Mucosa of descending colon (tissue), 3 donors: ENCODE results near the gene AKAP13. TPM values are rescaled to one million over a fixed set of nuclear protein-coding genes. Genes with fewer than 3 reads are reported as not detected.

Experiments
- ATAC-seq: fragments of 200-7000 bp; cut with Tn5 transposase; one replicate; pipeline ENCODE4 v1.9.1; 2020; ENCODE audit warnings: mild to moderate bottlenecking, moderate library complexity
- DNase-seq, 3 donors: peaks; one replicate each; pipeline ENCODE4 v3.0.0-alpha.2; 2020
- H3K36me3 ChIP-seq: fragments of 200-600 bp; one replicate; pipeline ENCODE4 v1.8.0; 2021; ENCODE audit warnings: low read depth, mild to moderate bottlenecking
- H3K4me1 ChIP-seq: fragments of 200-600 bp; one replicate; pipeline ENCODE4 v1.8.0; 2021; ENCODE audit warnings: low read depth, mild to moderate bottlenecking
- H3K4me3 ChIP-seq: fragments of 200-600 bp; one replicate; pipeline ENCODE4 v1.8.0; 2021; ENCODE audit warnings: mild to moderate bottlenecking
- H3K9me3 ChIP-seq: fragments of 200-600 bp; one replicate; pipeline ENCODE4 v1.8.0; 2021; ENCODE audit warnings: mild to moderate bottlenecking
- intact Hi-C, 2 donors: fragments of 100-400 bp; cut with DNase I in 1 of 2; cut with micrococcal nuclease in 1 of 2; formaldehyde crosslinking; loops; one replicate each; pipeline versions ENCODE4 v1.11.0 to v1.11.1; 2022; cut with DNase I, micrococcal nuclease
- total RNA-seq, 3 donors: library from RNA; stranded (reverse); fragmentation: NEBNext Ultra II Directional in 2 of 3; extraction: Animal tissue kit (Norgen Biotek cat#: 25700) in 2 of 3; gene quantifications; one replicate each; pipeline versions ENCODE4 v1.2.1 to v1.2.4, GENCODE V29; 2021 to 2023
- TF ChIP-seq, protein P1 (sequence below): fragments of 200-600 bp; IDR thresholded peaks from one replicate; pipeline ENCODE4 v1.8.0; 2022; ENCODE audit warnings: antibody characterized with exemption, mild to moderate bottlenecking
- donor health status: DM: no; HTN: no; CAD: no; lungs with moderate emphysema.
- donor health status: DM: no; HTN: no; CAD: no.
- donor health status: DM: no; HTN: yes; CAD: no.

AKAP13 gene
- total RNA-seq, 3 donors from 2014 or later, result 141 to 173 (median 150) TPM

DNA sequence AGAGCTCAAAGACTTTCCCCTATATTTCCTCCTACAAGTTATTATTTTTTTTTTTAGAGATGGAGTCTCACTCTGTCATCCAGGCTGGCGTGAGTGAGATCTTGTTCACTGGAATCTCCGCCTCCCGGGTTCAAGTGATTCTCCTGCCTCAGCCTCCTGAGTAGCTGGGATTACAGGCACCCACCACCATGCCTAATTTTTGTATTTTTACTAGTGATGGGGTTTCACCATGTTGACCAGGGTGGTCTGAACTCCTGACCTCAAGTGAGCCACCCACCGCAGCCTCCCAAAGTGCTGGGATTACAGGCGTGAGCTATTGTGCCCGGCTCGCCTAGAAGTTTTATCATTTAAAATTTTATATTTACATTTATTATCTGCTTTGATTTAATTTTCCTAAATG, 5.9 kb downstream of the AKAP13 start:
- Histone ChIP-seq H3K36me3 (no peaks in the 10 kb centered on the region), H3K9me3 (no peaks in the 10 kb centered on the region), H3K4me3 (no peak overlapping the region), H3K4me1 (peaks cover 13% of the 10 kb centered on the region)
- ATAC-seq (no peak), DNase-seq (no peak)
- TF ChIP-seq, protein P1, sequence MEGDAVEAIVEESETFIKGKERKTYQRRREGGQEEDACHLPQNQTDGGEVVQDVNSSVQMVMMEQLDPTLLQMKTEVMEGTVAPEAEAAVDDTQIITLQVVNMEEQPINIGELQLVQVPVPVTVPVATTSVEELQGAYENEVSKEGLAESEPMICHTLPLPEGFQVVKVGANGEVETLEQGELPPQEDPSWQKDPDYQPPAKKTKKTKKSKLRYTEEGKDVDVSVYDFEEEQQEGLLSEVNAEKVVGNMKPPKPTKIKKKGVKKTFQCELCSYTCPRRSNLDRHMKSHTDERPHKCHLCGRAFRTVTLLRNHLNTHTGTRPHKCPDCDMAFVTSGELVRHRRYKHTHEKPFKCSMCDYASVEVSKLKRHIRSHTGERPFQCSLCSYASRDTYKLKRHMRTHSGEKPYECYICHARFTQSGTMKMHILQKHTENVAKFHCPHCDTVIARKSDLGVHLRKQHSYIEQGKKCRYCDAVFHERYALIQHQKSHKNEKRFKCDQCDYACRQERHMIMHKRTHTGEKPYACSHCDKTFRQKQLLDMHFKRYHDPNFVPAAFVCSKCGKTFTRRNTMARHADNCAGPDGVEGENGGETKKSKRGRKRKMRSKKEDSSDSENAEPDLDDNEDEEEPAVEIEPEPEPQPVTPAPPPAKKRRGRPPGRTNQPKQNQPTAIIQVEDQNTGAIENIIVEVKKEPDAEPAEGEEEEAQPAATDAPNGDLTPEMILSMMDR, result no peak
- intact Hi-C loops, result no loop called here

DNA sequence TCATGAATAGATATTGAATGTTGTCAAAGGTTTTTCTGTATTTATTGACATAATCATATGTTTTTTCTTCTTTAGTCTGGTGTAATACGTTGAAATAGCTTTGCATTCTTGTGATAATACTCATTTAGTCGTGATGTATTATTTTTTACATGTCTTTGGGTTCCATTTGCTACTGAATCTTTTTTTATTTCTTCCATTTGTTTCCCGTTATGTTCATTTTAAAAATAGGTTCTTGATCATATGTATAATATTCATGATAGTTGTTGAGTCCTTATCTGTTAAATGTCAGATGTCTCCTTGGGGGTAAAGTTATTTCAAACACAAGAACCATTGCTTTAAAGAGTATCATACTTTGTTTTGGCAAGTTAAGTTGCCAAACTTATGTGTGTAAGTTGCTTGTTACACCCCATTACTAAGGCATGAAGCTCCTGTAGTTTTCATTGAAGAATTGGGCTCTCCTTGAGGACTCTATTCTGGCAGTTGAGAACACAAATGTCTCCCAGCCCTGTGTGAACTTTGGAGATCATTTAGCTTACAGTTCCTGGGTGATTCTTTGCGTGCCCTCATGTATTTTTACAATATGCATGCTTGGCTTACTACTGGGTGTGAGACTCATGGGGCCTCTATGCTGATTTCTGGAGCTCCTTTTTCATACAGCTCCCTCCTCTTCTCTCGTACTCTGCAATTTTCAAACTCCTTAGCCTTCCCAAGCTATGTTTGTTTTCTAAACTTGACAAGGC, 8.3 kb downstream of the AKAP13 start:
- no peak overlapping the region for H3K4me3 ChIP-seq
- TF ChIP-seq, protein P1, result no peak
- no peaks in the 10 kb centered on the region for H3K36me3 ChIP-seq
- H3K4me1 ChIP-seq, result peaks cover 12% of the 10 kb centered on the region
- peak; percentile 36 for ATAC-seq
- intact Hi-C loops, result no loop called here
- DNase-seq, result no peak
- H3K9me3 ChIP-seq, result no peaks in the 10 kb centered on the region

DNA sequence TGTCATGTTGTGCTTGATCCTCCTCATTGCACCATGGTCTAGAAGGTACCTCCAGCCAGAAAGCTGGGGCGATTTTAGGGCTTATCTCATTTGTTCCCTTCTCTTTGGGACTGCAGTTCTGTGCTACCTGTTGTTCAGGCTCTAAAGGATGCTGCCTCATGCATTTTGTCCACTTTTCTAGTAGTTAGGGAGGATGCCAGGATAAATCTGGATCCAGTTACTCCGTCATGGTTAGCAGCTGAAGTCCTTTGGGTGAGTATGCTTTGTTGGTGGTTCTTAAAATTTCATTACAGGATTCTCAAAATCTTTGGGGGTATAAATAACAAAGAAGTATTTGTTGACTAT, 8.9 kb downstream of the AKAP13 start:
- Histone ChIP-seq H3K4me1 (peaks cover 15% of the 10 kb centered on the region), H3K9me3 (no peaks in the 10 kb centered on the region), H3K4me3 (no peak overlapping the region), H3K36me3 (no peaks in the 10 kb centered on the region)
- no peak for DNase-seq
- no peak for ATAC-seq
- intact Hi-C loops, result no loop called here
- TF ChIP-seq, protein P1, result no peak

DNA sequence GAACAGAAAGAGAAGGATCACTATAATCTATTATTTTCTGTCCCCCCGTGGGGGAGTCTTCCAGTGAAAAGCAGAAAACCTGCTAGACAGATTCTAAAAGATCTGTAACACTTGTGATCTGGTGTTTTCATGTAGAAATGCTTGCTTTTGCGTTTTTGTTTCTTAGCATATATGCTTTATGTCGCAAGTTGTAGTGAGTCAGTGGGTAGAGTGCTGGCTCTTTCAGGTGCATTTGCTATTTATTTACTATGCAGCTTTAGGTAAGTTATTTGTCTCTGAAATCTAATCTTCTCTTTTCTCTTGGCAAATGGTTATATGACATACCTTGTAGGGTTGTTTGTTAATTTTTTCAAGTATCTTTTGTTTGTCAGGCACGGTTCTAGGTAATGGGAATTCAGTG, 9.4 kb downstream of the AKAP13 start:
- Histone ChIP-seq H3K36me3 (no peaks in the 10 kb centered on the region), H3K4me3 (no peak overlapping the region), H3K4me1 (peaks cover 18% of the 10 kb centered on the region), H3K9me3 (no peaks in the 10 kb centered on the region)
- ATAC-seq, result no peak
- no peak for DNase-seq
- TF ChIP-seq, protein P1, result no peak
- intact Hi-C loops, result no loop called here

DNA sequence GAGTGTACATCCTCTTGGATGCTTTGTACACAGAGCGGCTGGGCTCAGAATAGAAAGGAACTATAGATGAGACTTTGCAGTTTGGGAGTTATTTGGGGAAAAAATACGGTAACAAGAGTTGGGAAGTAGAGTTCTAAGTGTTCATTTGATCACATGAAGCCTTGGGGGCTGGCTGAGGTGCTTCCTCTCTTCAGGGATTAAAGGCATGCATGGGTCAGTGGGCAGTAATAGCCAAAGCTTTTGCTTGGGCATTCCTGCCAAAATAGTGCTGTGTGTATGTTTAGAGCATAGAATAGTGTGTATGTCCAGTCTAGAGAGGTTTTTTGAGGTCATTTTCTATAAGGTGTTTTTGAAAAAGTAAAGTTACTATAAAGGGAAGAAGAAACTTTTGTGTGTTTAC, 12.8 kb downstream of the AKAP13 start:
- Histone ChIP-seq H3K9me3 (no peaks in the 10 kb centered on the region), H3K4me1 (peaks cover 23% of the 10 kb centered on the region), H3K4me3 (no peak overlapping the region), H3K36me3 (no peaks in the 10 kb centered on the region)
- DNase-seq (no peak), ATAC-seq (no peak)
- TF ChIP-seq, protein P1, result no peak
- intact Hi-C loops, result no loop called here
